ENCODE measurements around the gene MSS51. TPM values are rescaled to one million over a fixed set of nuclear protein-coding genes. Genes with fewer than 3 reads are reported as not detected.

MSS51 gene
- polyA plus RNA-seq, 1 experiment = 1.3 TPM

DNA sequence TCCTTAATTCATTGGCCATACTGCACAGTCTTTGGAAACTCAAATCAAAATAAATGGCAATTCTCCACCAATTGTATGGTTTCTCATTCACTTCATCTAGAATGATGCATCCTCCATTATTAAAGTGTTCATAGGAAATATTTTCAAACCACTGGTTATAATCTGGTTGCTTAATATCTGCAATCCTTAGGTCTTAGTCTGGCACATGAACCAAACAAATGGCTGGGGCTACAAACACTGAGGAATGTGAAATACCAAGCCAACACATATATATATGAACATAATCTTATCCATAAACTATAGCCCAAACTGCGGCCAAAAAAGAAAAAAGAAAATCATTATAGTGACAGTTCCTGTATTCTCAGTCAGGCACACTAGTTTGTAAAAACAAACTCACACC, 5.7 kb upstream of the MSS51 start:
- no peak for DNase-seq (ENCODE audit: low read depth)
- H3K36me3 ChIP-seq (ENCODE audit: control insufficient read depth, insufficient read depth, low read length) = peaks cover 2% of the 10 kb centered on the region; the same call in 1 of the 2 replicates
- no peaks in the 10 kb centered on the region for H3K27me3 ChIP-seq (ENCODE audit: control insufficient read depth, insufficient read depth, low read length)
- CTCF ChIA-PET = interaction anchor here (0.6 kb wide), 1 partner anchor 700 kb away, joined by 3 read pairs; no protein-coding TSS in a partner anchor
- TF ChIP-seq, protein P1, sequence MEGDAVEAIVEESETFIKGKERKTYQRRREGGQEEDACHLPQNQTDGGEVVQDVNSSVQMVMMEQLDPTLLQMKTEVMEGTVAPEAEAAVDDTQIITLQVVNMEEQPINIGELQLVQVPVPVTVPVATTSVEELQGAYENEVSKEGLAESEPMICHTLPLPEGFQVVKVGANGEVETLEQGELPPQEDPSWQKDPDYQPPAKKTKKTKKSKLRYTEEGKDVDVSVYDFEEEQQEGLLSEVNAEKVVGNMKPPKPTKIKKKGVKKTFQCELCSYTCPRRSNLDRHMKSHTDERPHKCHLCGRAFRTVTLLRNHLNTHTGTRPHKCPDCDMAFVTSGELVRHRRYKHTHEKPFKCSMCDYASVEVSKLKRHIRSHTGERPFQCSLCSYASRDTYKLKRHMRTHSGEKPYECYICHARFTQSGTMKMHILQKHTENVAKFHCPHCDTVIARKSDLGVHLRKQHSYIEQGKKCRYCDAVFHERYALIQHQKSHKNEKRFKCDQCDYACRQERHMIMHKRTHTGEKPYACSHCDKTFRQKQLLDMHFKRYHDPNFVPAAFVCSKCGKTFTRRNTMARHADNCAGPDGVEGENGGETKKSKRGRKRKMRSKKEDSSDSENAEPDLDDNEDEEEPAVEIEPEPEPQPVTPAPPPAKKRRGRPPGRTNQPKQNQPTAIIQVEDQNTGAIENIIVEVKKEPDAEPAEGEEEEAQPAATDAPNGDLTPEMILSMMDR (IDR thresholded peaks at IDR 0.05; ENCODE audit: insufficient read depth, low read depth, low read length) = no peak
- no peak overlapping the region for H3K4me3 ChIP-seq (ENCODE audit: low read depth, low read length)
- POLR2A ChIA-PET = no interaction called here

DNA sequence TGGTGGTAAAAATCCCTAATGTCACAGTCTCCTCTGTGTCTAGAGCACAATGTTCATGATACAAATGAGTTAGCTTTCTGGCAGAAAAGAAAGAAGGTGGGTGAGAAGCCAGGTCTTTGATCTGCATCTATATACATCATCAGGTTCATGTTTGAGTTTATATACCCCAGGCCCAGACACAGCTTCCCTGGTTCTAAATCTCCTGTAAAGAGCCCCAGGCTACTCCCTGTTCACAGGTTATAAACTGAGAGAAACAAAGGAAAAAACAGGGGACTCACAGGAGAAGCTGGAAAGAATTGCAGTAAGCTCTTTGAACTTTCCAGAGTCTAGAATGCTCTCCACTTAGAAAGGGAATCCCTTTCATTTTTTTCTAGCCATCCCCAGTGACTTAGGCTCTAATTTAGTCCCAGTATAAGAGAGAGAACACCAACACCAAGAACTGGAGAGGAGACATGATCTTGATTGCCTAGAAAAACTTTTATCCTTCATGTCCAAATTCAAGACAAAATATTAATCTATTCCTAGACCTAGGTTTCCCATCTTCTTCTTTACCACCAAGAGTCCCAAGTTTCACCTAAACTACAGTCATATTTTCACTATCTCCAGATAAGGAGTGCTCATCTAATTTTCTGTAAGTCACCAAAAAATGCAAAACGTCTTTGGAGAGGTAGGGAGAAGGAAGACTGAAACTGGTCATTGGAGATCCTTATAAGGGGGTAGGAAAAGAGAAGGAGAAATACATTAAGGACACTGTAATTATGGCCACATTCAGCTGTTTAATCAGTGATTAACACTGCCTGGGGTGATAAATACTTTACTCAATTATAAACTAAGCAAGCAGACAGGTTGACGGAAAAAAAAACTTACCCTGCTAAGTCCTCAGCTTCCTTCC, 469 bp downstream of the MSS51 start:
- DNase-seq (ENCODE audit: low read depth) = no peak
- H3K4me3 ChIP-seq (ENCODE audit: low read depth, low read length) = no peak overlapping the region
- TF ChIP-seq, protein P1 (IDR thresholded peaks at IDR 0.05; ENCODE audit: insufficient read depth, low read depth, low read length) = no peak
- H3K36me3 ChIP-seq (ENCODE audit: control insufficient read depth, insufficient read depth, low read length) = peaks cover 1% of the 10 kb centered on the region; the same call in 1 of the 2 replicates
- CTCF ChIA-PET = interaction anchor here (0.6 kb wide), 1 partner anchor 101 kb away, joined by 3 read pairs; no protein-coding TSS in a partner anchor
- no peaks in the 10 kb centered on the region for H3K27me3 ChIP-seq (ENCODE audit: control insufficient read depth, insufficient read depth, low read length)
- POLR2A ChIA-PET = no interaction called here

DNA sequence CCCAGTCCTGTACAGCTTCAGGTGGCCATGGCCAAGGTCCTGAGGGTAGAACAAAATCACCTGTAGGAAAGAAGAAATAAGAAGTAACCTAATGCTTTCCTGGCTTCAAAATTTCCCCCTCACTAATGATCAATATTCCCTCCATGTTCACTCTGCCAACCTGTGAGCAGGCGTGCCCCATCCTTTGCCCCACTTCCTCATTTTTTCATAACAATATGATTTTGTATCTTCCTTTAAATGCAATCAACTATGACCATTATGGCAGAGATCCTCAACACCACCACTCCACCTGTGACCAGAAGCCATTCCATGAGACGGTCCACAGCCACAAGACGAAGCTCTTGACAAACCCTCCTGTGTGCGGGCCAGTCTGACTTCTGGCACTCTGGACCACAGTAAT, 7.0 kb downstream of the MSS51 start:
- ChIA-PET CTCF (no interaction called here), POLR2A (no interaction called here)
- Histone ChIP-seq H3K4me3 (ENCODE audit: low read depth, low read length) (no peak overlapping the region), H3K36me3 (ENCODE audit: control insufficient read depth, insufficient read depth, low read length) (peaks cover 8% of the 10 kb centered on the region), H3K27me3 (ENCODE audit: control insufficient read depth, insufficient read depth, low read length) (no peaks in the 10 kb centered on the region)
- no peak for DNase-seq (ENCODE audit: low read depth)
- TF ChIP-seq, protein P1 (IDR thresholded peaks at IDR 0.05; ENCODE audit: insufficient read depth, low read depth, low read length) = no peak

DNA sequence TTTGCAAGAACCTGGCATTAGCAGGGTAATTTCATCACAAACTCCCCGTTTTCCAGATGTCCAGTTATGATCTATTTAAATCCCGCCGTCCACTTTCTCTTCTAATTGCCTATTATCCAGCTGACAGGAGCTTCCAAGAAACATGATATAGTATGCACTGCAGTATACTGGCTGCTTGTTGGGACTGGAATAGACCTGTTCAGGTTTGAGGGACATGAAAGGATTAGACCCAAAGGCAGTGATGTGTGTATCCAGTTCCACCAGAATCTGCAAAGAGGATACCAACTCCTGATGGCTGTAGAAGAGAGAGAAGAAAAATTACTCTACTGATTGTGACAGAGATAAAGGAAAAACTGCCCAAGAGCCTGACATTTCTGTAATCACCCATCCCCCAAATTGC, 8.9 kb downstream of the MSS51 start:
- Histone ChIP-seq H3K4me3 (ENCODE audit: low read depth, low read length) (no peak overlapping the region), H3K27me3 (ENCODE audit: control insufficient read depth, insufficient read depth, low read length) (no peaks in the 10 kb centered on the region), H3K36me3 (ENCODE audit: control insufficient read depth, insufficient read depth, low read length) (peaks cover 8% of the 10 kb centered on the region)
- no peak for DNase-seq (ENCODE audit: low read depth)
- TF ChIP-seq, protein P1 (IDR thresholded peaks at IDR 0.05; ENCODE audit: insufficient read depth, low read depth, low read length) = no peak
- ChIA-PET POLR2A (no interaction called here), CTCF (interaction anchor here (0.7 kb wide), 1 partner anchor 16 kb away, joined by 3 read pairs; no protein-coding TSS in a partner anchor)

DNA sequence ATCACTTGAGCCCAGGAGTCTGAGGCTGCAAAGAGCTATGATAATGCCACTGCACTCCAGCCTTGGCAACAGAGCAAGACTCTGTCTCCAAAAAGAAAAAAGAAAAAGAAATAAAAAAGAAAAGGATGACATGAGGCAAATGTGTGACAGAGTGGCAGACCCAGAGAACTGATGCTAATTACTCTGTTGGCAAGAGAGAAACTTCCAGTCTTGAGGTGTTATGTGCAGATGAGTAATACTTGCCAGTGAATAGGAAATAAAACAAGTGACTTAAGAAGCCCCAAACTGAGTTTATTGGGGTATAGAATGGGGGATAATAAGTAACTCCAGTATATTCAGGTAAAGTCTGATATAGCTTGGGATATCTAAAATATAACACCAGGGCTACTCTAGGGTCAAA, 10.1 kb downstream of the MSS51 start:
- TF ChIP-seq, protein P1 (IDR thresholded peaks at IDR 0.05; ENCODE audit: insufficient read depth, low read depth, low read length) = no peak
- Histone ChIP-seq H3K36me3 (ENCODE audit: control insufficient read depth, insufficient read depth, low read length) (peaks cover 8% of the 10 kb centered on the region), H3K4me3 (ENCODE audit: low read depth, low read length) (no peak overlapping the region), H3K27me3 (ENCODE audit: control insufficient read depth, insufficient read depth, low read length) (no peaks in the 10 kb centered on the region)
- POLR2A ChIA-PET = no interaction called here
- DNase-seq (ENCODE audit: low read depth) = no peak
- CTCF ChIA-PET = no interaction called here
